Cardiac muscle cell (in vitro differentiated cells and primary cell): ENCODE data around the gene HSD17B12. TPM values are rescaled to one million over a fixed set of nuclear protein-coding genes. Genes with fewer than 3 reads are reported as not detected.

Experiments used
- DNase-seq, 2 donors: peaks; one replicate each; pipeline versions ENCODE4 v3.0.0 to v3.0.0-alpha.2; 2010 to 2017; ENCODE audit warnings: low read depth in 1 of 2, low spot score in 1 of 2
- H3K27ac ChIP-seq: fragments of 200-600 bp; sonication (generic); 2 replicates; pipeline ENCODE4 v1.5.1; 2016
- H3K27me3 ChIP-seq: fragments of 200-600 bp; sonication (generic); 2 replicates; pipeline ENCODE4 v1.6.0; 2016; ENCODE audit warnings: control low read depth
- H3K36me3 ChIP-seq: fragments of 200-600 bp; sonication (generic); 2 replicates; pipeline ENCODE4 v1.5.1; 2016; ENCODE audit warnings: control low read depth
- H3K4me1 ChIP-seq: fragments of 200-600 bp; sonication (generic); 2 replicates; pipeline ENCODE4 v1.8.1; 2017; ENCODE audit warnings: low read depth, mild to moderate bottlenecking, mixed run types
- H3K4me3 ChIP-seq: fragments of 200-600 bp; sonication (generic); 2 replicates; pipeline ENCODE4 v1.5.1; 2016; ENCODE audit warnings: mild to moderate bottlenecking
- H3K9me3 ChIP-seq: fragments of 200-600 bp; sonication (generic); 2 replicates; pipeline ENCODE4 v1.5.1; 2017; ENCODE audit warnings: low read depth, mild to moderate bottlenecking, control low read depth
- CTCF ChIP-seq: IDR thresholded peaks from 2 replicates; pipeline ENCODE4 v1.5.1; 2012; ENCODE audit warnings: low read depth, mild to moderate bottlenecking, low read length
- polyA plus RNA-seq: library from polyadenylated mRNA; unstranded; fragments of >200 nt; fragmentation: Nextera tagmentation; extraction: Ambion mirVana; gene quantifications from 2 replicates; pipeline ENCODE4 v1.2.1, GENCODE V29; 2016
- total RNA-seq: library from RNA; depleted of rRNA; stranded (reverse); fragments of >200 nt; gene quantifications from 2 replicates; pipeline ENCODE4 v1.2.3, GENCODE V29; 2016

The HSD17B12 gene
- total and polyA plus RNA-seq, 2 experiments from 2014 or later = 68.9 to 89.0 TPM

GRCh38 chr11:43746670-43747069 lies 66.1 kb downstream of the HSD17B12 start:
- peak overlapping the region; percentile 95 for H3K27ac ChIP-seq

GRCh38 chr11:43747130-43747802 lies 66.7 kb downstream of the HSD17B12 start:
- no peaks in the 10 kb centered on the region for H3K36me3 ChIP-seq
- no peak for TF ChIP-seq CTCF

More at GRCh38 chr11:43746670-43747069, 66.1 kb downstream of the HSD17B12 start:
- H3K36me3 ChIP-seq = no peaks in the 10 kb centered on the region
- no peaks in the 10 kb centered on the region for H3K27me3 ChIP-seq
- DNase-seq = no peak
- TF ChIP-seq CTCF = no peak
- no peaks in the 10 kb centered on the region for H3K9me3 ChIP-seq
- no peak overlapping the region for H3K4me3 ChIP-seq
- H3K4me1 ChIP-seq = peaks cover 38% of the 10 kb centered on the region

GRCh38 chr11:43748095-43748494 lies 67.6 kb downstream of the HSD17B12 start:
- Histone ChIP-seq H3K4me3 (no peak overlapping the region), H3K4me1 (peaks cover 38% of the 10 kb centered on the region), H3K36me3 (no peaks in the 10 kb centered on the region), H3K27me3 (no peaks in the 10 kb centered on the region), H3K27ac (peak overlapping the region; percentile 95), H3K9me3 (no peaks in the 10 kb centered on the region)
- no peak for TF ChIP-seq CTCF
- DNase-seq = no peak

More at GRCh38 chr11:43747130-43747802, 66.7 kb downstream of the HSD17B12 start:
- Histone ChIP-seq H3K4me1 (peaks cover 38% of the 10 kb centered on the region), H3K9me3 (no peaks in the 10 kb centered on the region), H3K4me3 (no peak overlapping the region), H3K27me3 (no peaks in the 10 kb centered on the region), H3K27ac (peak overlapping the region; percentile 95)
- peak in 1 of 2 donors; percentile 65 for DNase-seq

GRCh38 chr11:43751726-43752125 lies 71.2 kb downstream of the HSD17B12 start:
- TF ChIP-seq CTCF = no peak

GRCh38 chr11:43756575-43756974 lies 76.0 kb downstream of the HSD17B12 start:
- DNase-seq = peak in 1 of 2 donors; percentile 41
- Histone ChIP-seq H3K4me3 (no peak overlapping the region), H3K27me3 (no peaks in the 10 kb centered on the region), H3K27ac (no peak overlapping the region), H3K36me3 (peaks cover 10% of the 10 kb centered on the region), H3K9me3 (no peaks in the 10 kb centered on the region), H3K4me1 (no peaks in the 10 kb centered on the region)
- no peak for TF ChIP-seq CTCF

More at GRCh38 chr11:43751726-43752125, 71.2 kb downstream of the HSD17B12 start:
- Histone ChIP-seq H3K4me3 (no peak overlapping the region), H3K4me1 (peaks cover 25% of the 10 kb centered on the region), H3K36me3 (peaks cover 10% of the 10 kb centered on the region), H3K27ac (no peak overlapping the region), H3K27me3 (no peaks in the 10 kb centered on the region), H3K9me3 (no peaks in the 10 kb centered on the region)
- no peak for DNase-seq
